ENCODE data around the gene SCYL2. TPM values are rescaled to one million over a fixed set of nuclear protein-coding genes. Genes with fewer than 3 reads are reported as not detected.
"Not testable (repeated sequence)": the region's sequence is repeated elsewhere in the genome, so short reads cannot be mapped to it uniquely, and the experiment has no call there.

Gene SCYL2
- total RNA-seq, 4 donors from 2014 or later = 27.7 to 51.8 (median 39.5) TPM

DNA sequence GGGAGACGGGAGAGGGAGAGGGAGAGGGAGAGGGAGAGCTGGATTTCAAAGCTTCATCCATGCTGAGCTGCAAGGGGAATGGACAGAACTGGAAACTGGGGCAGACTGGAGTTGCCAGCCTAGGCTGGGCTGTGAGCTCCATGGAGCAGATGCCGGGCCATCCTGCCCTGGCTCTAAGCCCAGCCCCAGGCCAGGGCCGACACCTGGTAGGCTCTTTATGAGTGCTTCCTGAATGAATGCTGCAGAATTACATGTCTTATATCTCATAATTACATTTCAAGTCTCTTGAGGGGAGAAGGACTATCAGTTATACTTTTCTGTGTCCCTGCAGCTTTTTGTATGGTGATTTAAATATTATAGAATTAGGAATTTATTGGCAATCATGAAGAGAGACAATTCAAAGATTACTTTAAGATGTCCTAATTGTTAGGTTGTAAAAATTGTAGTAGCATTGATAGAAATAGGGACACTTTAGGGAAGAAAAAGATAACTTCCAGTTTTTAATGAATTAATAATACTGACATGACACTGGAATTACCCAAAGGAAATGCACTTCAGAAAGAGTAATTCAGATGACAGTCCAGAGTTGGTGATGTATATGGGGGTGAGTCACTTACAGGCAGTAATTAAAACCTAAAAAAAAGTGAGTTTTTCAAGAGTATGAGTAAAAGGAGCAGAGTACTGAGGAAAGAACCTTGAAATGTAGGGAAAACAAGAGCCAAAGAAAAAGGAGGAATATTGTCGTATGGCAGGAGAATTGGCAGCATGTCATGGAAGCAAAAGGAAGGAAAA, 29.0 kb downstream of the SCYL2 start:
- Histone ChIP-seq H3K27ac (no peak overlapping the region), H3K9me3 (no peaks in the 10 kb centered on the region), H3K4me3 (no peak overlapping the region), H3K4me1 (no peaks in the 10 kb centered on the region), H3K36me3 (peaks cover 0 to 73% (median 6%) of the 10 kb centered on the region in 3 donors), H3K27me3 (no peaks in the 10 kb centered on the region)
- TF ChIP-seq POLR2A (IDR thresholded peaks at IDR 0.05) = no peak
- TF ChIP-seq, protein P1, sequence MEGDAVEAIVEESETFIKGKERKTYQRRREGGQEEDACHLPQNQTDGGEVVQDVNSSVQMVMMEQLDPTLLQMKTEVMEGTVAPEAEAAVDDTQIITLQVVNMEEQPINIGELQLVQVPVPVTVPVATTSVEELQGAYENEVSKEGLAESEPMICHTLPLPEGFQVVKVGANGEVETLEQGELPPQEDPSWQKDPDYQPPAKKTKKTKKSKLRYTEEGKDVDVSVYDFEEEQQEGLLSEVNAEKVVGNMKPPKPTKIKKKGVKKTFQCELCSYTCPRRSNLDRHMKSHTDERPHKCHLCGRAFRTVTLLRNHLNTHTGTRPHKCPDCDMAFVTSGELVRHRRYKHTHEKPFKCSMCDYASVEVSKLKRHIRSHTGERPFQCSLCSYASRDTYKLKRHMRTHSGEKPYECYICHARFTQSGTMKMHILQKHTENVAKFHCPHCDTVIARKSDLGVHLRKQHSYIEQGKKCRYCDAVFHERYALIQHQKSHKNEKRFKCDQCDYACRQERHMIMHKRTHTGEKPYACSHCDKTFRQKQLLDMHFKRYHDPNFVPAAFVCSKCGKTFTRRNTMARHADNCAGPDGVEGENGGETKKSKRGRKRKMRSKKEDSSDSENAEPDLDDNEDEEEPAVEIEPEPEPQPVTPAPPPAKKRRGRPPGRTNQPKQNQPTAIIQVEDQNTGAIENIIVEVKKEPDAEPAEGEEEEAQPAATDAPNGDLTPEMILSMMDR (IDR thresholded peaks at IDR 0.05) = no peak
- DNase-seq = no peak
- WGBS, 2 donors = 62 to 88% methylated on average over 4 of the region's 4 CpGs
- intact Hi-C loops (cut with DNase I) = no loop called here

DNA sequence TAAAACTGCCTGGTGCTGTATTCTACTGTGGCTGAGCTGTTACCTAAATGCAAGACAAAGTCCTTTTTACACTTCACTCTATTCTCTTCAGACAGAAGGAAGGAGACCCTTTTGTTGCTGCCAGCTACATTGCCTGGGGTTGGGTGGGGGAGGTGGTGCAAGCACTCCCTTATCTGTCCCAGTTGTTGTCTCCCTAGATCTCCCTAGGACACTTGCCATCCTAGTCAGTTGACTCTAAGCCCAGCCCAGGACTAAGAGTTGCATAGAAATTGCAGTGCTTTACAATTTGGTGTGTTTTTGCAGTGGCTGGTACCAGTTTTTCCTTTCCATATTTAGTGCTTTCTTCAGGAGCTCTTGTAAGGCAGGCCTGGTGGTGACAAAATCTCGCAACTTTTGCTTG, 35.1 kb downstream of the SCYL2 start:
- Histone ChIP-seq H3K4me1 (no peaks in the 10 kb centered on the region), H3K27ac (no peak overlapping the region), H3K27me3 (no peaks in the 10 kb centered on the region), H3K36me3 (peaks cover 0 to 83% (median 16%) of the 10 kb centered on the region in 3 donors), H3K9me3 (peaks cover 0 to 5% (median 0%) of the 10 kb centered on the region in 3 donors), H3K4me3 (no peak overlapping the region)
- TF ChIP-seq, protein P1 (IDR thresholded peaks at IDR 0.05) = no peak
- no peak for TF ChIP-seq POLR2A (IDR thresholded peaks at IDR 0.05)
- no peak for DNase-seq
- 100% methylated on average over 1 of the region's 1 CpG for WGBS, 2 donors
- intact Hi-C loops (cut with DNase I) = no loop called here

DNA sequence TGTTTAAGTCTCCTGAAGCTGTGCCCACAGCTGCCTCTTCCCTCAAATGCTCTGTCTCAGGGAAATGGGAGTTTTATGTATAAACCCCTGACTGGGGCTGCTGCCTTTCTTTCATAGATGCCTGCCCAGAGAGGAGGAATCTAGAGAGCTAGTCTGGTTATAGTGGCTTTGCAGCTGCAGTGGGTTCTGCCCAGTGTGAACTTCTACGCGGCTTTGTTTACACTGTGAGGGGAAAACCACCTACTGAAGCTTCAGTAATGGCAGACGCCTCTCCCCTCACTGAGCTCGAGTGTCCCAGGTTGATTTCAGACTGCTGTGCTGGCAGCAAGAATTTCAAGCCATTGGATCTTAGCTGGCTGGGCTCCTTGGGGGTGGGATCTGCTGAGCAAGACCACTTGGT, 36.9 kb downstream of the SCYL2 start:
- no peak overlapping the region for H3K4me3 ChIP-seq
- intact Hi-C loops (cut with DNase I) = no loop called here
- H3K9me3 ChIP-seq = peaks cover 0 to 5% (median 0%) of the 10 kb centered on the region in 3 donors
- no peaks in the 10 kb centered on the region for H3K4me1 ChIP-seq
- TF ChIP-seq, protein P1 (IDR thresholded peaks at IDR 0.05) = no peak
- no peak for TF ChIP-seq POLR2A (IDR thresholded peaks at IDR 0.05)
- H3K36me3 ChIP-seq = peaks cover 0 to 66% (median 12%) of the 10 kb centered on the region in 3 donors
- DNase-seq = no peak
- no peak overlapping the region for H3K27ac ChIP-seq
- WGBS, 2 donors = 91% methylated on average over 4 of the region's 4 CpGs; no CpG with 5 or more reads in 1 of the 2 donors
- H3K27me3 ChIP-seq = no peaks in the 10 kb centered on the region

DNA sequence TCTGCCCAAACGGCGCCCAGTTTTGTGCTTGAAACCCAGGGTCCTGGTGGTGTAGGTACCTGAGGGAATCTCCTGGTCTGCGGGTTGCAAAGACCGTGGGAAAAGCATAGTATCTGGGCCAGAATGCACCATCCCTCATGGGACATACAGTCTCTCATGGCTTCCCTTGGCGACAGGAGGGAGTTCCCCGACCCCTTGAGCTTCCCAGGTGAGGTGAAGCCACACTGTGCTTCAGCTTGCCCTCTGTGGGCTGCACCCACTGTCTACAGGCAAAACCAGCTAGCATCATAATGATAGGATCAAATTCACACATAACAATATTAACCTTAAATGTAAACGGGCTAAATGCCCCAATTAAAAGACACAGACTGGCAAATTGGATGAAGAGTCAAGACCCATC, 37.4 kb downstream of the SCYL2 start:
- intact Hi-C loops (cut with DNase I); H3K27me3 ChIP-seq; H3K9me3 ChIP-seq; H3K4me3 ChIP-seq; H3K27ac ChIP-seq; H3K4me1 ChIP-seq; DNase-seq: not testable (repeated sequence)
- H3K36me3 ChIP-seq = peaks cover 0 to 62% (median 9%) of the 10 kb centered on the region in 3 donors
- WGBS, 2 donors = 90 to 100% methylated on average over 3 of the region's 7 CpGs

DNA sequence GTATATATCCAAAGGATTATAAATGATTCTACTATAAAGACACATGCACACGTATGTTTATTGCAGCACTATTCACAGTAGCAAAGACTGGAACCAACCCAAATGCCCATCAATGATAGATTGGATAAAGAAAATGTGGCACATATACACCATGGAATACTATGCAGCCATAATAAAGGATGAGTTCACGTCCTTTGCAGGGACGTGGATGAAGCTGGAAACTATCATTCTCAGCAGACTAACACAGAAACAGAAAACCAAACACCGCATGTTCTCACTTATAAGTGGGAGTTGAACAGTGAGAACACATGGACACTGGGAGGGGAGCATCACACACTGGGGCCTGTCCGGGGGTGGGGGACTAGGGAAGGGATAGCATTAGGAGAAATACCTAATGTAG, 41.2 kb downstream of the SCYL2 start:
- DNase-seq; H3K9me3 ChIP-seq; H3K4me1 ChIP-seq; intact Hi-C loops (cut with DNase I); H3K27me3 ChIP-seq; H3K27ac ChIP-seq; H3K4me3 ChIP-seq: not testable (repeated sequence)
- 92 to 96% methylated on average over 5 of the region's 5 CpGs for WGBS, 2 donors
- peaks cover 0 to 54% (median 9%) of the 10 kb centered on the region in 3 donors for H3K36me3 ChIP-seq

DNA sequence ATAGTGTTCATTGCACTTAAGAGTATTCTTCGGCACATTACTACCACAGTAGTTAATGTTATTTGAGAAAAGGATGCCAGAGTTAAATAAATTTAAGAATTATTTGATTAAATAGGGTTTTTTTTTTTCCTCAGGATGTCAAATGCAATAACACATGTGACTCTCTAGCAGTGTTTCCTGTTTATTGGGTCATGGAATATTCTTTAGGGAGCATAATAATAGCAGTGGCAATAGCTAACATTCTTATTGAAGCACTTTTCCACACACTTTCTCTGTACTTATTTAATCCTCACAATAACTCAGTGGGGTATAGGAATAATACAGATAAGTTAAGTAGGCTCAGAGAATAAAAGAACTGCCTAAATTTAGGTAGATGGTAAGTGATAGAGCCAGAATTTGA, 44.3 kb downstream of the SCYL2 start:
- peaks cover 0 to 59% (median 7%) of the 10 kb centered on the region in 3 donors for H3K36me3 ChIP-seq
- H3K27me3 ChIP-seq = no peaks in the 10 kb centered on the region
- DNase-seq = no peak
- H3K9me3 ChIP-seq = no peaks in the 10 kb centered on the region
- H3K4me1 ChIP-seq = no peaks in the 10 kb centered on the region
- intact Hi-C loops (cut with DNase I) = no loop called here
- no peak overlapping the region for H3K27ac ChIP-seq
- no peak overlapping the region for H3K4me3 ChIP-seq
- TF ChIP-seq, protein P1 (IDR thresholded peaks at IDR 0.05) = no peak
- no peak for TF ChIP-seq POLR2A (IDR thresholded peaks at IDR 0.05)
- 89 to 91% methylated on average over 1 of the region's 1 CpG for WGBS, 2 donors

Data from esophagus squamous epithelium (tissue), 5 donors.